Islet precursor cell (in vitro differentiated cells): Measurements from ENCODE around the gene CACNA1E.

ENCODE experiments used
- DNase-seq: peaks from one replicate; pipeline ENCODE4 v3.0.0-alpha.2; 2018

Gene CACNA1E

GRCh38 chr1:181718034-181718433 lies 234.7 kb downstream of the CACNA1E start:
- no peak for DNase-seq

- DNase-seq, result no peak
Observed at GRCh38 chr1:181726320-181727012, 243.1 kb downstream of the CACNA1E start.

- DNase-seq, result no peak
Observed at GRCh38 chr1:181730606-181731005, 247.3 kb downstream of the CACNA1E start.

- DNase-seq, result no peak
Observed at GRCh38 chr1:181732218-181732990, 249.1 kb downstream of the CACNA1E start.

- no peak for DNase-seq
Observed at GRCh38 chr1:181733486-181733885, 250.2 kb downstream of the CACNA1E start.

DNA sequence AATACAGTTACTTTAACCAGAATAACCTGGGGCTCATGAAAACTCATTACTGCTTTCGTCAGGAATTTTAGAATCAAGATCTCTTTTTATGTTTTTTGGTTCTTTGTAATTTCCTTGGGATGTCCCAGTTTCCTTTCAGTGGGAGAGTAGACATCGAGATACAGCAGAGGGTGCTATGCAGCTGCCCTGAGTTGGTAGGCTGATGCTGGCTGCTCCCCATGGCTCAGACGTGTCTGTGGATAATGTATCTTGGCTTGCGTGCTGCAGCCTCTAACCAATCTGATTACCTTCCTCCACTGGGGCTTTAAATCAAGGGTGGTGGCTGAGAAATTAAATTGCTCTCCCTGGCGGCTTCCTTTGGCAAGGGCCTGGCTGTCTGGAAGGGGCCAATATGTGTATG lies 253.7 kb downstream of the CACNA1E start:
- DNase-seq, result peak; percentile 54

DNA sequence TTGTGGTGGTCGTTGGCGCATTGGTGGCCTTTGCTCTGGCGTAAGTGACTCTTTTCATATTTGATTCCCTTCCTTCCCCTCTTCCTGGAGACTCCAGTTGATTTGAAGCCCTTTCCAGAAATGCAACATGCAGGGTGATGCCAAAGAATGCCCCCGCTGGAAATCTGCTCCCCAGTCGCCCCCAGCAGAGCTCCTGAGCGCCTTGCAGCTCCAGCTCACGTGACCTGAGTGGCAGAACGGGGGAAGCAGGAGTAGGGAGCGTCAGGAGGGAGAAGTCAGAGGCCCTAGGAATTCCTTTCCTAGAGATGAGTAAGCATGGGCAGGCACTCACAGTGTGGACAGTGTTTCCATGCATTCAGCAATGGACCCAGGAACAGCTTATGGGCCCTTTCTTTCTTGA lies 255.9 kb downstream of the CACNA1E start:
- no peak for DNase-seq

GRCh38 chr1:181742426-181742825 lies 259.1 kb downstream of the CACNA1E start:
- DNase-seq, result peak; percentile 43

DNA sequence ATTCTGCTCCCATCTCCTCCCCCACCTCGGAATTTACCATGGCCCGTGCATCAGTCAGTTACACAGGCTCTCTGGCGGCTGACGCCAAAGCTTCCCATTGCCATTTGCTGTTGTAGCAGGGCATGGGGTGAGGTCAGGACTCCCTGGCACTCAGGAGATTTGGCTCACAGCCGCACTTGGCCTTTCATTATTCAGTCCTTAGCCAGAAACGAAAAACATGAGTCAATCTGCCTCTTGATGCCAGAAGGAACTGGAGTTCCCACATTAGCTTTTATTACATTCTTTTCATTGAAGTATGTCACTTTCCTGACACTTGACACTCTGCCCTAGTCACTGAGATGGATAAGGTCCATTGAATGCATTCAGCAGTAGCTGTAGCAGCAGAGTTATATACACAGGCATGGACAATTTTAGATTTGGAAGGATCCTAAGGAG lies 260.6 kb downstream of the CACNA1E start:
- peak; percentile 48 for DNase-seq

GRCh38 chr1:181746224-181746623 lies 262.9 kb downstream of the CACNA1E start:
- no peak for DNase-seq

DNA sequence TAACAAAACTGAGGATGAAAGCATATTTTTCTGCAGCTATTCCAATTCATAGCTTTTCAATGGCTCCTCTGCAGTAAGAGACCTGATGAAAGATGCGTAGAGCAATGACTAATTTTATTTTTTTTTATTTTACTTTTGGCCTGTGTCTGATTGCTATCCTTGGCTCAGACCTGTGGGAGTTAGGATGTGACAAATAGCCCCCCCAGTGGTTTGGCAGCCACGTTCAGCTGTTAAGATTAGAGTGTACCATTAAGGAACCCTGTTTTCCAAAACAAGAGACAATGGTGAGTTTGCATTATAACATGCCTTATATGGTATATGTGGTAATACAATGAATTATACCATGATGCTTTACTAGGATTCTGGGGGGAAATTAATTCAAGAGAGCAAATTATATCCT lies 264.7 kb downstream of the CACNA1E start:
- no peak for DNase-seq

DNA sequence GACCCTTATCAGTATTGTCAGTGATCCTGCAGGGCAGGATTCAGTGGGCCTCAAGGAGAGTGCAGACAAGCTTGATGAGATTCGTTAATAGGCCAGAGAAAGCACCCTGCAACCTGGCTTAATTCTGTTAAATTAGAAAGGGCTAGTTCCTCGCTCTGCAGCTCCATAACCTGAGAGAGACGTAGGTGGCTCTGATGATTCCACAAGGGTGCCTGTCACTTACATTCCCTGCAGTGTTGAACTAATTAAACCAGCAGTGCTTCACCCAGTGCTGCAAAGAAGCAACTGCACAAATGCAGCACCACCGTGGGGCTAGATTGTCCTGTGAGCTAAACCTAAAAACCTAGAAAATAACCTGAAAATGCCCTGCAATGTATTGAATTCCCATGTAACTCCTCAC lies 270.8 kb downstream of the CACNA1E start:
- no peak for DNase-seq

GRCh38 chr1:181759481-181759880 lies 276.2 kb downstream of the CACNA1E start:
- DNase-seq, result no peak

- DNase-seq, result no peak
Observed at GRCh38 chr1:181763736-181764135, 280.4 kb downstream of the CACNA1E start.

DNA sequence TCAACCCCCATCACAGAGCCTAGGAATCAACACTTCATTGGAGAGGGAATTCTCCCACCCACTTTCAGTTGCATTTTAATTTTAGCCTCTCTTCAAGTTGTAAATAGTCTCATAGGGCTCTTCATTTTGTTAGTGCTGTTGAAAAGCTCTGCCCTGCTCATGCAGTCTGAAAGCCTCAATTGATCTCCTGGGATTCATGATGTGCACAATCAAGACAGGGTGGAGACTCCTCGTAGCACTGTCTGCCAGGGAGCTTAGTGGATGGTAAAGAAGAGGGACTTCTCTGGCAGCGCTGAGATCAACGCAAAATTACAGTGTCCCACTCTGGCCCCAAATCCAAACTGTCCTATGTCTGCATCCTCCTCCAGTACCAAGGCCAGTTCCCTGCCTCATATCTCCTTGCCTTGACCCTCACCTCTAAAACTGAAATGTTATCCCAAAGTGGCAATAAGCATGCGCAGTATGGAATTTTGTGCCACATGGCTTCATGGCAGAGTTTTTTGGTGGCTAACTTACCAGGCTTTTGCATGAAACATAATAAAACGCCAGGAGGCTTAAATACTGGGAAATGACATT lies 282.2 kb downstream of the CACNA1E start:
- DNase-seq, result no peak

- no peak for DNase-seq
Observed at GRCh38 chr1:181767001-181767708, 283.8 kb downstream of the CACNA1E start.

GRCh38 chr1:181768211-181768929 lies 285.1 kb downstream of the CACNA1E start:
- no peak for DNase-seq

GRCh38 chr1:181768930-181769280 lies 285.6 kb downstream of the CACNA1E start:
- no peak for DNase-seq

GRCh38 chr1:181769846-181770245 lies 286.5 kb downstream of the CACNA1E start:
- DNase-seq, result no peak

- no peak for DNase-seq
Observed at GRCh38 chr1:181772714-181773113, 289.4 kb downstream of the CACNA1E start.

- no peak for DNase-seq
Observed at GRCh38 chr1:181776044-181776443, 292.7 kb downstream of the CACNA1E start.

- DNase-seq, result no peak
Observed at GRCh38 chr1:181777286-181777685, 294.0 kb downstream of the CACNA1E start.

DNA sequence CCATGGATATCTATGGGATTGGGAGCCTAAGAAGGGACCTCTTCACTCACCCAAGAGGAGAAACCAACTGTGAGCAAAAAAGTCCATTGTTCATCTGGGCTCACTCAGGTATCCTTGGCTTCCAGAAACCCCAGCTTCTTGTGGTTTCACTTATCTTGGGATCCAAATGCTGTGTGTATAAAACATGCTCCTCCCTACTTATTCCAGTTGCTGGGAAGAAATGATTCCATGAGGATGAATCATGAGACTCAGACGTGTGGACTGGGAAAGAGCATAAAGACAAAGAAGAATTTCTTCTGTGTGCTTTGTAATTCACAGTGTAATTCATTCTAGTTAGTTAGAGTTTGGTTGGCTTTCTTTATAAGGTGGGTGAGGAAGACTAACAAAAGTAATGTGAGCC lies 294.5 kb downstream of the CACNA1E start:
- no peak for DNase-seq
